ENCODE measurements around the gene HOXA6. TPM values are rescaled to one million over a fixed set of nuclear protein-coding genes. Genes with fewer than 3 reads are reported as not detected.
A peak's percentile ranks its signal among the peaks of the same experiment; 100 is the strongest.

Gene HOXA6
- total RNA-seq, 1 experiment from 2014 or later, result 12.7 TPM

DNA sequence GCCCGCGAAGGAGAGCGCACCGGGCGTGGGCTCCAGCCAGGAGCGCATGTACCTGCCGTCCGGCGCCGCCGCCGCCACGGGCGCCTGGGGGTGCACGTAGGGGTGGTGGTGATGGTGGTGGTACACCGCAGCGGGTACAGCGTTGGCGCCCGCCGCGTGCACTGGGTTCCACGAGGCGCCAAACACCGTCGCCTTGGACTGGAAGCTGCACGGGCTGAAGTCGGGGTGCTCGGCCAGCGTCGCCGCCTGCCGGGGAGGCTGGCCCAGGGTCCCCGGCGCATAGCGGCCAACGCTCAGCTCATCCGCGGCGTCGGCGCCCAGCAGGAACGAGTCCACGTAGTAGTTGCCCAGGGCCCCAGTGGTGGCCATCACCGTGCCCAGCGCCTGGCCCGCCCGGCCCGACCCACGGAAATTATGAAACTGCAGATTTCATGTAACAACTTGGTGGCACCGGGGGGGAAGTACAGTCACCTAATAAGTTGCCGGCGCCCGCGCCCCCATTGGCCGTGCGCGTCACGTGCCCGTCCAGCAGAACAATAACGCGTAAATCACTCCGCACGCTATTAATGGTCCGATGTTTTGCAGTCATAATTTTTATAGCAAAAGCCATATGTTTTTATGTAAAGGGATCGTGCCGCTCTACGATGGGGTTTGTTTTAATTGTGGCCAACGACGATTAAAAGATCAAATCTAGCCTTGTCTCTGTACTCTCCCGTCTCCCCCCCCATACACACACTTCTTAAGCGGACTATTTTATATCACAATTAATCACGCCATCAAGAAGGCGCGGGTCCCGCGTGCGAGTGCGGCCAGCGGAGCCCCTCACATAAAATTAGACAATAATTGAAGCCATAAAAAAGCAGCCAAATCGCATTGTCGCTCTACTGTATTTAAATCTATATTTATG, 17.8 kb upstream of the HOXA6 start, which contains the start of gene HOXA9:
Gene HOXA9 (minus strand): TSS at position 449 of the 907 bp plus-strand sequence. CDS start 80 bp downstream, at position 369.
- H3K27ac ChIP-seq (ENCODE audit: low read depth, low read length), result peak within 1 kb of the TSS; percentile 91
- no peak within 1 kb of the TSS for H2AFZ ChIP-seq (ENCODE audit: low read depth, low read length, poor library complexity, severe bottlenecking)
- H3K4me1 ChIP-seq (ENCODE audit: control insufficient read depth in 1 of 2, insufficient read depth in 2 of 2, low read length in 2 of 2), result peaks cover 22 to 75% of the 10 kb centered on the region in 2 experiments
- peaks cover 0 to 4% of the 10 kb centered on the region in 2 experiments; a peak in 1 of 4 replicates for H3K36me3 ChIP-seq (ENCODE audit: control insufficient read depth in 1 of 2, insufficient read depth in 2 of 2, low read length in 2 of 2)
- peak; percentile 29 for ATAC-seq
- peak; percentile 94 for DNase-seq (ENCODE audit: low read depth, low spot score)
- H3K9ac ChIP-seq (ENCODE audit: low read length), result peak within 1 kb of the TSS; percentile 89
- peak within 1 kb of the TSS; percentile 77 to 84 for H3K4me3 ChIP-seq (replicated peaks in 1 of 2; ENCODE audit: low read depth in 1 of 2, low read length in 2 of 2)
- CTCF ChIA-PET, result interaction anchor here (1.3 to 6.6 kb wide), 2 partner anchors 9 to 14 kb away, joined by 4 to 32 read pairs; partner anchors contain the start of gene HOXA7
- no peaks in the 10 kb centered on the region for H3K27me3 ChIP-seq (ENCODE audit: insufficient read depth, low read length)
- RAD21 ChIA-PET (ENCODE audit: low non-redundant PET in 1 of 2, low total read pairs in 2 of 2, uncharacterized antibody in 2 of 2, unreplicated experiment in 2 of 2), result no interaction called here
- H3K9me2 ChIP-seq (ENCODE audit: insufficient read depth), result no peaks in the 10 kb centered on the region
- no TSS peak for BruUV-seq (replicated peaks)
- no peaks in the 10 kb centered on the region for H4K20me1 ChIP-seq (ENCODE audit: insufficient read depth)
- H3K79me2 ChIP-seq (ENCODE audit: insufficient read depth, low read length), result peaks cover 86% of the 10 kb centered on the region
- H3K9me3 ChIP-seq (ENCODE audit: control insufficient read depth in 1 of 2, insufficient read depth in 1 of 2, low read depth in 1 of 2, low read length in 2 of 2), result no peaks in the 10 kb centered on the region
- H3K4me2 ChIP-seq (ENCODE audit: low read length), result peak within 1 kb of the TSS; percentile 97
- POLR2A ChIA-PET, result interaction anchor here (1.4 kb wide), 1 partner anchor 15 kb away, joined by 4 read pairs; no protein-coding TSS in a partner anchor
- intact Hi-C loops (cut with micrococcal nuclease), result loop anchor here (10.0 kb wide), 1 partner anchor 1301 kb away; no protein-coding TSS in a partner anchor
- TF ChIP-seq FOSL1 (IDR thresholded peaks at IDR 0.05; ENCODE audit: low read depth) (no peak), ZFX (IDR thresholded peaks at IDR 0.05) (no peak; the same call in 1 of the 2 replicates), CEBPB (IDR thresholded peaks at IDR 0.05; ENCODE audit: low read depth) (no peak), CBX3 (IDR thresholded peaks at IDR 0.05; ENCODE audit: low read depth) (no peak), SRF (IDR thresholded peaks at IDR 0.05; ENCODE audit: low read depth) (no peak), POLR2A (IDR thresholded peaks at IDR 0.05; ENCODE audit: borderline replicate concordance, extremely low read depth, insufficient read depth, insufficient read length) (peak; percentile 88), EGR1 (IDR thresholded peaks at IDR 0.05; ENCODE audit: low read depth) (no peak), ELF1 (IDR thresholded peaks at IDR 0.05; ENCODE audit: borderline replicate concordance, low read depth) (no peak), POLR2AphosphoS5 (IDR thresholded peaks at IDR 0.05; ENCODE audit: low read depth, low read length) (peak; percentile 94), SP1 (IDR thresholded peaks at IDR 0.05; ENCODE audit: low read depth) (no peak), TCF7L2 (IDR thresholded peaks at IDR 0.05; ENCODE audit: borderline replicate concordance, extremely low read depth, insufficient read depth, insufficient read length) (peak; percentile 81), JUND (IDR thresholded peaks at IDR 0.05) (no peak), EZH2 (IDR thresholded peaks at IDR 0.05) (no peak), SIN3A (IDR thresholded peaks at IDR 0.05; ENCODE audit: low read depth) (no peak), RAD21 (IDR thresholded peaks at IDR 0.05; ENCODE audit: low read depth) (no peak)
- TF ChIP-seq, protein P1, sequence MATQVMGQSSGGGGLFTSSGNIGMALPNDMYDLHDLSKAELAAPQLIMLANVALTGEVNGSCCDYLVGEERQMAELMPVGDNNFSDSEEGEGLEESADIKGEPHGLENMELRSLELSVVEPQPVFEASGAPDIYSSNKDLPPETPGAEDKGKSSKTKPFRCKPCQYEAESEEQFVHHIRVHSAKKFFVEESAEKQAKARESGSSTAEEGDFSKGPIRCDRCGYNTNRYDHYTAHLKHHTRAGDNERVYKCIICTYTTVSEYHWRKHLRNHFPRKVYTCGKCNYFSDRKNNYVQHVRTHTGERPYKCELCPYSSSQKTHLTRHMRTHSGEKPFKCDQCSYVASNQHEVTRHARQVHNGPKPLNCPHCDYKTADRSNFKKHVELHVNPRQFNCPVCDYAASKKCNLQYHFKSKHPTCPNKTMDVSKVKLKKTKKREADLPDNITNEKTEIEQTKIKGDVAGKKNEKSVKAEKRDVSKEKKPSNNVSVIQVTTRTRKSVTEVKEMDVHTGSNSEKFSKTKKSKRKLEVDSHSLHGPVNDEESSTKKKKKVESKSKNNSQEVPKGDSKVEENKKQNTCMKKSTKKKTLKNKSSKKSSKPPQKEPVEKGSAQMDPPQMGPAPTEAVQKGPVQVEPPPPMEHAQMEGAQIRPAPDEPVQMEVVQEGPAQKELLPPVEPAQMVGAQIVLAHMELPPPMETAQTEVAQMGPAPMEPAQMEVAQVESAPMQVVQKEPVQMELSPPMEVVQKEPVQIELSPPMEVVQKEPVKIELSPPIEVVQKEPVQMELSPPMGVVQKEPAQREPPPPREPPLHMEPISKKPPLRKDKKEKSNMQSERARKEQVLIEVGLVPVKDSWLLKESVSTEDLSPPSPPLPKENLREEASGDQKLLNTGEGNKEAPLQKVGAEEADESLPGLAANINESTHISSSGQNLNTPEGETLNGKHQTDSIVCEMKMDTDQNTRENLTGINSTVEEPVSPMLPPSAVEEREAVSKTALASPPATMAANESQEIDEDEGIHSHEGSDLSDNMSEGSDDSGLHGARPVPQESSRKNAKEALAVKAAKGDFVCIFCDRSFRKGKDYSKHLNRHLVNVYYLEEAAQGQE (IDR thresholded peaks at IDR 0.05; ENCODE audit: low read depth), result no peak
- TF ChIP-seq, protein P2, sequence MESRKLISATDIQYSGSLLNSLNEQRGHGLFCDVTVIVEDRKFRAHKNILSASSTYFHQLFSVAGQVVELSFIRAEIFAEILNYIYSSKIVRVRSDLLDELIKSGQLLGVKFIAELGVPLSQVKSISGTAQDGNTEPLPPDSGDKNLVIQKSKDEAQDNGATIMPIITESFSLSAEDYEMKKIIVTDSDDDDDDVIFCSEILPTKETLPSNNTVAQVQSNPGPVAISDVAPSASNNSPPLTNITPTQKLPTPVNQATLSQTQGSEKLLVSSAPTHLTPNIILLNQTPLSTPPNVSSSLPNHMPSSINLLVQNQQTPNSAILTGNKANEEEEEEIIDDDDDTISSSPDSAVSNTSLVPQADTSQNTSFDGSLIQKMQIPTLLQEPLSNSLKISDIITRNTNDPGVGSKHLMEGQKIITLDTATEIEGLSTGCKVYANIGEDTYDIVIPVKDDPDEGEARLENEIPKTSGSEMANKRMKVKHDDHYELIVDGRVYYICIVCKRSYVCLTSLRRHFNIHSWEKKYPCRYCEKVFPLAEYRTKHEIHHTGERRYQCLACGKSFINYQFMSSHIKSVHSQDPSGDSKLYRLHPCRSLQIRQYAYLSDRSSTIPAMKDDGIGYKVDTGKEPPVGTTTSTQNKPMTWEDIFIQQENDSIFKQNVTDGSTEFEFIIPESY (IDR thresholded peaks at IDR 0.05; ENCODE audit: extremely low read depth, insufficient replicate concordance, low read length), result no peak
- TF ChIP-seq, protein P3, sequence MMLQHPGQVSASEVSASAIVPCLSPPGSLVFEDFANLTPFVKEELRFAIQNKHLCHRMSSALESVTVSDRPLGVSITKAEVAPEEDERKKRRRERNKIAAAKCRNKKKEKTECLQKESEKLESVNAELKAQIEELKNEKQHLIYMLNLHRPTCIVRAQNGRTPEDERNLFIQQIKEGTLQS (IDR thresholded peaks at IDR 0.05), result no peak
- TF ChIP-seq, protein P4, sequence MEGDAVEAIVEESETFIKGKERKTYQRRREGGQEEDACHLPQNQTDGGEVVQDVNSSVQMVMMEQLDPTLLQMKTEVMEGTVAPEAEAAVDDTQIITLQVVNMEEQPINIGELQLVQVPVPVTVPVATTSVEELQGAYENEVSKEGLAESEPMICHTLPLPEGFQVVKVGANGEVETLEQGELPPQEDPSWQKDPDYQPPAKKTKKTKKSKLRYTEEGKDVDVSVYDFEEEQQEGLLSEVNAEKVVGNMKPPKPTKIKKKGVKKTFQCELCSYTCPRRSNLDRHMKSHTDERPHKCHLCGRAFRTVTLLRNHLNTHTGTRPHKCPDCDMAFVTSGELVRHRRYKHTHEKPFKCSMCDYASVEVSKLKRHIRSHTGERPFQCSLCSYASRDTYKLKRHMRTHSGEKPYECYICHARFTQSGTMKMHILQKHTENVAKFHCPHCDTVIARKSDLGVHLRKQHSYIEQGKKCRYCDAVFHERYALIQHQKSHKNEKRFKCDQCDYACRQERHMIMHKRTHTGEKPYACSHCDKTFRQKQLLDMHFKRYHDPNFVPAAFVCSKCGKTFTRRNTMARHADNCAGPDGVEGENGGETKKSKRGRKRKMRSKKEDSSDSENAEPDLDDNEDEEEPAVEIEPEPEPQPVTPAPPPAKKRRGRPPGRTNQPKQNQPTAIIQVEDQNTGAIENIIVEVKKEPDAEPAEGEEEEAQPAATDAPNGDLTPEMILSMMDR (IDR thresholded peaks at IDR 0.05 in 2 of 3, conservative IDR thresholded peaks at IDR 0.05 in 1 of 3; ENCODE audit: borderline replicate concordance in 1 of 3, insufficient read depth in 1 of 3, low read depth in 2 of 3, low read length in 2 of 3), result no peak

All from HCT116 (cell line).